ENCODE results near the gene ATP10A. TPM values are rescaled to one million over a fixed set of nuclear protein-coding genes. Genes with fewer than 3 reads are reported as not detected.

ATP10A gene
- total and polyA plus RNA-seq, 9 donors: 0.28 to 3.2 (median 1.1) TPM

GRCh38 chr15:25739687-25740121 lies 123.4 kb downstream of the ATP10A start:
- H3K4me1 ChIP-seq (ENCODE audit: insufficient read depth): peaks cover 4% of the 10 kb centered on the region
- H3K27me3 ChIP-seq: no peaks in the 10 kb centered on the region
- 58 to 69% (median 65%) methylated on average over 7 of the region's 7 CpGs for WGBS, 3 donors
- no peaks in the 10 kb centered on the region for H3K36me3 ChIP-seq
- TF ChIP-seq CTCF (IDR thresholded peaks at IDR 0.05): no peak
- no peak for TF ChIP-seq POLR2A (IDR thresholded peaks at IDR 0.05)
- TF ChIP-seq EP300 (IDR thresholded peaks at IDR 0.05): no peak
- H3K27ac ChIP-seq: no peak overlapping the region
- no peaks in the 10 kb centered on the region for H3K9me3 ChIP-seq
- intact Hi-C loops (cut with DNase I): loop anchor here in 1 of 4 donors (10.0 kb wide), 1 partner anchor 65 kb away; no protein-coding TSS in a partner anchor
- H3K4me3 ChIP-seq: no peak overlapping the region
- no peak for DNase-seq

- intact Hi-C loops (cut with DNase I): no loop called here
- Histone ChIP-seq H3K27me3 (no peaks in the 10 kb centered on the region), H3K4me1 (ENCODE audit: insufficient read depth) (peaks cover 4% of the 10 kb centered on the region), H3K9me3 (no peaks in the 10 kb centered on the region), H3K27ac (no peak overlapping the region), H3K36me3 (no peaks in the 10 kb centered on the region), H3K4me3 (no peak overlapping the region)
- WGBS, 3 donors: 81 to 82% (median 82%) methylated on average over 7 of the region's 7 CpGs
- DNase-seq: no peak
- TF ChIP-seq POLR2A (IDR thresholded peaks at IDR 0.05): no peak
- no peak for TF ChIP-seq EP300 (IDR thresholded peaks at IDR 0.05)
- no peak for TF ChIP-seq CTCF (IDR thresholded peaks at IDR 0.05)
Measured at GRCh38 chr15:25738171-25738965, 124.8 kb downstream of the ATP10A start.

- intact Hi-C loops (cut with DNase I): no loop called here
- Histone ChIP-seq H3K4me1 (ENCODE audit: insufficient read depth) (peaks cover 4% of the 10 kb centered on the region), H3K4me3 (no peak overlapping the region), H3K27ac (no peak overlapping the region), H3K27me3 (no peaks in the 10 kb centered on the region), H3K36me3 (no peaks in the 10 kb centered on the region), H3K9me3 (no peaks in the 10 kb centered on the region)
- DNase-seq: no peak
- TF ChIP-seq EP300 (IDR thresholded peaks at IDR 0.05) (no peak), POLR2A (IDR thresholded peaks at IDR 0.05) (no peak), CTCF (IDR thresholded peaks at IDR 0.05) (no peak)
- WGBS, 3 donors: 1 to 22% (median 3%) methylated on average over 4 of the region's 4 CpGs
Measured at GRCh38 chr15:25737218-25737643, 125.9 kb downstream of the ATP10A start.

- no peaks in the 10 kb centered on the region for H3K36me3 ChIP-seq
- no peak overlapping the region for H3K27ac ChIP-seq
- intact Hi-C loops (cut with DNase I): no loop called here
- TF ChIP-seq EP300 (IDR thresholded peaks at IDR 0.05): no peak
- TF ChIP-seq POLR2A (IDR thresholded peaks at IDR 0.05): no peak
- no peak for TF ChIP-seq CTCF (IDR thresholded peaks at IDR 0.05)
- no peaks in the 10 kb centered on the region for H3K9me3 ChIP-seq
- H3K4me3 ChIP-seq: no peak overlapping the region
- peaks cover 4% of the 10 kb centered on the region for H3K4me1 ChIP-seq (ENCODE audit: insufficient read depth)
- DNase-seq: no peak
- no peaks in the 10 kb centered on the region for H3K27me3 ChIP-seq
- WGBS, 3 donors: 34 to 54% (median 47%) methylated on average over 3 of the region's 3 CpGs
Measured at GRCh38 chr15:25736461-25736860, 126.7 kb downstream of the ATP10A start.

Data from ovary (tissue), 9 donors.